HepG2 (cell line): ENCODE measurements around the gene CDC42BPG. TPM values are rescaled to one million over a fixed set of nuclear protein-coding genes. Genes with fewer than 3 reads are reported as not detected.

ENCODE experiments used
- ATAC-seq: fragments of 200-7000 bp; cut with Tn5 transposase; 3 replicates; pipeline ENCODE4 v1.9.1; 2020; ENCODE audit warnings: mild to moderate bottlenecking, moderate library complexity
- BruUV-seq: library from RNA; stranded (reverse); fragments of 400-500 nt; replicated peaks from 2 replicates; lab custom pipeline; 2021; lab: Mats Ljungman, UMichigan
- CTCF ChIA-PET: fragments of 300-600 bp; formaldehyde crosslinking; extraction: SDS; loops from one replicate; lab custom pipeline; 2021; ENCODE audit warnings: low total read pairs, inconsistent platforms, low intra/inter-chr PET ratio; lab: Yijun Ruan, JAX
- POLR2A ChIA-PET: fragments of 350-600 bp; sonication (Branson Sonifier 250); formaldehyde crosslinking; loops from one replicate; lab custom pipeline; 2020; ENCODE audit warnings: antibody characterized with exemption, inconsistent platforms; lab: Yijun Ruan, JAX
- DNase-seq: peaks from one replicate; pipeline ENCODE4 v3.0.0-alpha.2; 2015; ENCODE audit warnings: low spot score
- FAIRE-seq: peaks from 3 replicates; lab custom pipeline; 2011; peaks lifted over from hg19 to GRCh38; lab: Jason Lieb, UNC
- H2AFZ ChIP-seq: one replicate; pipeline ENCODE4 v1.6.1; 2011; ENCODE audit warnings: low read length, inconsistent platforms
- H3K27ac ChIP-seq: fragments of 300-600 bp; 3 replicates; pipeline ENCODE4 v1.8.0; 2011; ENCODE audit warnings: mixed run types, mild to moderate bottlenecking, mixed read lengths, low read length, inconsistent platforms; ENCODE audit not compliant: insufficient read depth; ENCODE audit errors: extremely low read length
- H3K27me3 ChIP-seq, 2 experiments: fragments of 200-600 bp in 1 of 2; 2 replicates in 1 of 2; 3 replicates in 1 of 2; pipeline versions ENCODE4 v1.6.0 to v1.8.0; 2011; ENCODE audit warnings: low read length in 2 of 2, mild to moderate bottlenecking in 2 of 2, moderate library complexity in 2 of 2, inconsistent platforms in 1 of 2; ENCODE audit not compliant: insufficient read depth in 2 of 2, control insufficient read depth in 1 of 2
- H3K36me3 ChIP-seq, 2 experiments: fragments of 200-600 bp in 1 of 2; replicated peaks in 1 of 2; 2 replicates in 1 of 2; 3 replicates in 1 of 2; pipeline versions ENCODE4 v1.5.1 to v1.8.0; 2011; ENCODE audit warnings: low read length in 2 of 2, inconsistent platforms in 1 of 2; ENCODE audit not compliant: insufficient read depth in 2 of 2, control insufficient read depth in 1 of 2
- H3K4me1 ChIP-seq: 2 replicates; pipeline ENCODE4 v1.5.1; 2012; ENCODE audit warnings: low read length, inconsistent platforms; ENCODE audit not compliant: insufficient read depth
- H3K4me2 ChIP-seq: 2 replicates; pipeline ENCODE4 v1.6.0; 2011; ENCODE audit warnings: low read depth, low read length, inconsistent platforms
- H3K4me3 ChIP-seq, 3 experiments: fragments of 200-600 bp in 1 of 3; sonication (generic), shearing (Covaris generic) in 1 of 3; replicated peaks in 1 of 3; 2 replicates each; pipeline ENCODE4 v1.5.1; 2011 to 2016; ENCODE audit warnings: low read length in 3 of 3, inconsistent platforms in 2 of 3, low read depth in 2 of 3, mild to moderate bottlenecking in 2 of 3, control low read depth in 1 of 3, mixed read lengths in 1 of 3; ENCODE audit not compliant: insufficient read depth in 1 of 3
- H3K79me2 ChIP-seq: one replicate; pipeline ENCODE4 v1.6.1; 2011; ENCODE audit warnings: low read length, inconsistent platforms; ENCODE audit not compliant: insufficient read depth
- H3K9ac ChIP-seq: 2 replicates; pipeline ENCODE4 v1.6.0; 2011; ENCODE audit warnings: mild to moderate bottlenecking, low read depth, low read length, inconsistent platforms; ENCODE audit not compliant: insufficient read depth
- H3K9me3 ChIP-seq: 2 replicates; pipeline ENCODE4 v1.5.1; 2012; ENCODE audit warnings: mild to moderate bottlenecking, low read length
- H4K20me1 ChIP-seq: 2 replicates; pipeline ENCODE4 v1.6.0; 2011; ENCODE audit warnings: inconsistent platforms, mild to moderate bottlenecking, low read length, moderate library complexity; ENCODE audit not compliant: insufficient read depth
- ISX ChIP-seq: sonication (generic); formaldehyde crosslinking; conservative IDR thresholded peaks from 2 replicates; pipeline ENCODE4 v1.5.0; 2020; ENCODE audit warnings: missing genetic modification reagents
- JARID2 ChIP-seq: sonication (generic); formaldehyde crosslinking; IDR thresholded peaks from 2 replicates; pipeline ENCODE4 v1.8.1; 2023; ENCODE audit warnings: missing genetic modification reagents, inconsistent platforms; ENCODE audit not compliant: insufficient replicate concordance
- KDM5B ChIP-seq: sonication (generic); formaldehyde crosslinking; IDR thresholded peaks from 2 replicates; pipeline ENCODE4 v1.4.0; 2020; ENCODE audit warnings: missing genetic modification reagents, mild to moderate bottlenecking, borderline replicate concordance
- PHF5A ChIP-seq: IDR thresholded peaks from one replicate; pipeline ENCODE4 v1.6.1; 2018; ENCODE audit warnings: low read depth, missing genetic modification reagents; ENCODE audit not compliant: unreplicated experiment
- RNF2 ChIP-seq: fragments of 450-650 bp; conservative IDR thresholded peaks from 2 replicates; pipeline ENCODE4 v1.6.1; 2016; ENCODE audit warnings: low read depth
- WIZ ChIP-seq: sonication (generic); formaldehyde crosslinking; IDR thresholded peaks from 2 replicates; pipeline ENCODE4 v1.5.1; 2020; ENCODE audit warnings: mild to moderate bottlenecking, missing genetic modification reagents
- ZBTB7A ChIP-seq: sonication (generic); formaldehyde crosslinking; IDR thresholded peaks from 2 replicates; pipeline ENCODE4 v1.8.0; 2022; ENCODE audit warnings: mild to moderate bottlenecking, missing genetic modification reagents
- ZNF101 ChIP-seq: sonication (generic); formaldehyde crosslinking; IDR thresholded peaks from 2 replicates; pipeline ENCODE4 v1.4.0; 2020; ENCODE audit warnings: mild to moderate bottlenecking, low read depth, missing genetic modification reagents, borderline replicate concordance
- ZNF891 ChIP-seq: sonication (generic); formaldehyde crosslinking; IDR thresholded peaks from 2 replicates; pipeline ENCODE4 v1.5.0; 2020; ENCODE audit warnings: mild to moderate bottlenecking, missing genetic modification reagents
- WGBS: methylation state at CpG from one replicate; pipeline ENCODE4 v1.1.6; 2017; ENCODE audit warnings: low lambda C conversion rate; 5-methylcytosine and 5-hydroxymethylcytosine counted together
- in situ Hi-C: cut with HindIII; loops from 2 replicates; pipeline ENCODE4 v1.10.0; 2017; ENCODE audit warnings: low pct_unique_long_range_greater_than_20kb; ENCODE audit not compliant: extremely low pct_ligation_motif_present
- intact Hi-C: fragments of 100-400 bp; cut with micrococcal nuclease; formaldehyde crosslinking; loops from one replicate; pipeline ENCODE4 v1.10.0; 2022; ENCODE audit not compliant: unreplicated experiment
- polyA plus RNA-seq, 8 experiments: library from polyadenylated mRNA; depleted of rRNA in 3 of 8; stranded (reverse) in 7 of 8; unstranded in 1 of 8; fragments of >200 nt; fragmentation: Illumina TruSeq in 4 of 8; extraction: Trizol in 4 of 8; gene quantifications; 2 replicates each; pipeline versions ENCODE4 v1.2.1 to v1.2.3, GENCODE V29; 2011 to 2016; ENCODE audit warnings: low read depth in 4 of 8, missing spikeins in 1 of 8, mixed read lengths in 1 of 8; ENCODE audit not compliant: insufficient read depth in 1 of 8
- total RNA-seq, 5 experiments: library from RNA; depleted of rRNA; stranded (reverse); fragments of >200 nt; fragmentation: Illumina TruSeq; extraction: Trizol; gene quantifications; 2 replicates each; pipeline ENCODE4 v1.2.3, GENCODE V29; 2016; ENCODE audit warnings: low read depth in 1 of 5
- TF ChIP-seq, protein P1 (sequence below): sonication (generic); formaldehyde crosslinking; IDR thresholded peaks from 2 replicates; pipeline ENCODE4 v1.4.0; 2020; ENCODE audit warnings: missing genetic modification reagents, borderline replicate concordance
- TF ChIP-seq, protein P2 (sequence below): sonication (generic); formaldehyde crosslinking; IDR thresholded peaks from 2 replicates; pipeline ENCODE4 v1.5.1; 2020; ENCODE audit warnings: mild to moderate bottlenecking, missing genetic modification reagents, moderate library complexity

CDC42BPG gene
- total and polyA plus RNA-seq, 2 of the 13 experiments (the other 11 are each of a cell fraction or from before 2014, with no cell fraction given) = 0.55 to 1.4 TPM

DNA sequence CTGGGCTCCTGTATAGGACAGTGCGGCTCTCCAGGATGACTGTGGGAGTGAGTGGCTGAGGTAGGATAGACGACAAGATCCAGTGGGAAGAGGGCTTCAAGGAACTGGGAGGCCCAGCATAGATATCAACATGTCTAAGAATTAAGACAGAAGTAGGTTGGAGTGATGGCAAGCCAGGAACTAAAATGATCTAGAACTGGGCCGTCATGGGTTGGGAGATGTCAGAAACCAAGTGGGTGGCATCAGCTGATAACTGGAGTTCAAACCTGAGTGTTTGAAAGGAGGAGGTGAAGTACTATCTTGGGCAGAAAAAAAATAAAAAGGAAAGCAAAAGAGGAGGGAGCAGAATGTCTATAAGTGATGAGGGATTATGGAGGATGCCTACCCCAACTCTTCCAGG lies 27.0 kb downstream of the CDC42BPG start:
- no TSS peak for BruUV-seq
- DNase-seq = no peak
- FAIRE-seq = no peak
- no peak overlapping the region for H3K4me2 ChIP-seq
- no peaks in the 10 kb centered on the region for H3K36me3 ChIP-seq
- no peaks in the 10 kb centered on the region for H3K9me3 ChIP-seq
- H3K27ac ChIP-seq = no peak overlapping the region
- WGBS = 48% methylated on average over 3 of the region's 3 CpGs
- no peaks in the 10 kb centered on the region for H4K20me1 ChIP-seq
- no peak overlapping the region for H2AFZ ChIP-seq
- intact Hi-C loops (no loop called here), in situ Hi-C loops (no loop called here)
- no peak for ATAC-seq
- CTCF ChIA-PET = no interaction called here
- H3K4me3 ChIP-seq = no peak overlapping the region
- POLR2A ChIA-PET = no interaction called here
- H3K79me2 ChIP-seq = no peaks in the 10 kb centered on the region
- H3K9ac ChIP-seq = no peak overlapping the region
- TF ChIP-seq, protein P1, sequence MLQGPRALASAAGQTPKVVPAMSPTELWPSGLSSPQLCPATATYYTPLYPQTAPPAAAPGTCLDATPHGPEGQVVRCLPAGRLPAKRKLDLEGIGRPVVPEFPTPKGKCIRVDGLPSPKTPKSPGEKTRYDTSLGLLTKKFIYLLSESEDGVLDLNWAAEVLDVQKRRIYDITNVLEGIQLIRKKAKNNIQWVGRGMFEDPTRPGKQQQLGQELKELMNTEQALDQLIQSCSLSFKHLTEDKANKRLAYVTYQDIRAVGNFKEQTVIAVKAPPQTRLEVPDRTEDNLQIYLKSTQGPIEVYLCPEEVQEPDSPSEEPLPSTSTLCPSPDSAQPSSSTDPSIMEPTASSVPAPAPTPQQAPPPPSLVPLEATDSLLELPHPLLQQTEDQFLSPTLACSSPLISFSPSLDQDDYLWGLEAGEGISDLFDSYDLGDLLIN = no peak
- TF ChIP-seq ZBTB7A (CRISPR knock-in tag) (no peak), ISX (no peak), RNF2 (no peak), PHF5A (CRISPR knock-in tag) (no peak), WIZ (CRISPR knock-in tag) (no peak), ZNF891 (no peak), ZNF101 (CRISPR knock-in tag) (no peak), JARID2 (CRISPR knock-in tag) (no peak), KDM5B (CRISPR knock-in tag) (no peak)
- TF ChIP-seq, protein P2, sequence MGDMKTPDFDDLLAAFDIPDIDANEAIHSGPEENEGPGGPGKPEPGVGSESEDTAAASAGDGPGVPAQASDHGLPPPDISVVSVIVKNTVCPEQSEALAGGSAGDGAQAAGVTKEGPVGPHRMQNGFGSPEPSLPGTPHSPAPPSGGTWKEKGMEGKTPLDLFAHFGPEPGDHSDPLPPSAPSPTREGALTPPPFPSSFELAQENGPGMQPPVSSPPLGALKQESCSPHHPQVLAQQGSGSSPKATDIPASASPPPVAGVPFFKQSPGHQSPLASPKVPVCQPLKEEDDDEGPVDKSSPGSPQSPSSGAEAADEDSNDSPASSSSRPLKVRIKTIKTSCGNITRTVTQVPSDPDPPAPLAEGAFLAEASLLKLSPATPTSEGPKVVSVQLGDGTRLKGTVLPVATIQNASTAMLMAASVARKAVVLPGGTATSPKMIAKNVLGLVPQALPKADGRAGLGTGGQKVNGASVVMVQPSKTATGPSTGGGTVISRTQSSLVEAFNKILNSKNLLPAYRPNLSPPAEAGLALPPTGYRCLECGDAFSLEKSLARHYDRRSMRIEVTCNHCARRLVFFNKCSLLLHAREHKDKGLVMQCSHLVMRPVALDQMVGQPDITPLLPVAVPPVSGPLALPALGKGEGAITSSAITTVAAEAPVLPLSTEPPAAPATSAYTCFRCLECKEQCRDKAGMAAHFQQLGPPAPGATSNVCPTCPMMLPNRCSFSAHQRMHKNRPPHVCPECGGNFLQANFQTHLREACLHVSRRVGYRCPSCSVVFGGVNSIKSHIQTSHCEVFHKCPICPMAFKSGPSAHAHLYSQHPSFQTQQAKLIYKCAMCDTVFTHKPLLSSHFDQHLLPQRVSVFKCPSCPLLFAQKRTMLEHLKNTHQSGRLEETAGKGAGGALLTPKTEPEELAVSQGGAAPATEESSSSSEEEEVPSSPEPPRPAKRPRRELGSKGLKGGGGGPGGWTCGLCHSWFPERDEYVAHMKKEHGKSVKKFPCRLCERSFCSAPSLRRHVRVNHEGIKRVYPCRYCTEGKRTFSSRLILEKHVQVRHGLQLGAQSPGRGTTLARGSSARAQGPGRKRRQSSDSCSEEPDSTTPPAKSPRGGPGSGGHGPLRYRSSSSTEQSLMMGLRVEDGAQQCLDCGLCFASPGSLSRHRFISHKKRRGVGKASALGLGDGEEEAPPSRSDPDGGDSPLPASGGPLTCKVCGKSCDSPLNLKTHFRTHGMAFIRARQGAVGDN (CRISPR knock-in tag) = no peak
- H3K27me3 ChIP-seq = no peaks in the 10 kb centered on the region
- H3K4me1 ChIP-seq = peaks cover 26% of the 10 kb centered on the region
